Stimulated activated CD4-positive, alpha-beta T cell treated with anti-CD3 and anti-CD28 coated beads, Interleukin-15, amount 100 ng/mL, for 1 hour (primary cell): Measurements from ENCODE around the gene FUT3.
"Not testable (repeated sequence)": the region's sequence is repeated elsewhere in the genome, so short reads cannot be mapped to it uniquely, and the experiment has no call there.

Experiments
- DNase-seq, 2 donors: peaks; one replicate each; pipeline ENCODE4 v3.0.0-alpha.2; 2020; ENCODE audit warnings: low read depth in 1 of 2, low spot score in 1 of 2

Gene FUT3

GRCh38 chr19:5882421-5882968 lies 31.2 kb upstream of the FUT3 start:
- DNase-seq, result no peak

GRCh38 chr19:5881543-5882299 lies 30.5 kb upstream of the FUT3 start:
- DNase-seq, result no peak

GRCh38 chr19:5880604-5881078 lies 29.4 kb upstream of the FUT3 start:
- DNase-seq, result no peak

GRCh38 chr19:5880196-5880595 lies 28.9 kb upstream of the FUT3 start:
- DNase-seq, result no peak

- DNase-seq, result no peak
These were observed 26.6 kb upstream of the FUT3 start for GRCh38 chr19:5877882-5878281.

GRCh38 chr19:5877427-5877826 lies 26.2 kb upstream of the FUT3 start:
- no peak for DNase-seq

- not testable (repeated sequence) for DNase-seq
These were observed 23.2 kb upstream of the FUT3 start for GRCh38 chr19:5874496-5874895.

GRCh38 chr19:5873617-5874199 lies 22.5 kb upstream of the FUT3 start:
- no peak for DNase-seq

GRCh38 chr19:5870986-5871394 lies 19.7 kb upstream of the FUT3 start:
- DNase-seq, result no peak

- no peak for DNase-seq
These were observed 16.2 kb upstream of the FUT3 start for GRCh38 chr19:5867201-5868136.

- no peak for DNase-seq
These were observed 14.5 kb upstream of the FUT3 start for GRCh38 chr19:5865772-5866171.

GRCh38 chr19:5864725-5865486 lies 13.7 kb upstream of the FUT3 start:
- DNase-seq, result no peak

- no peak for DNase-seq
These were observed 12.9 kb upstream of the FUT3 start for GRCh38 chr19:5864013-5864720.

- DNase-seq, result no peak
These were observed 11.9 kb upstream of the FUT3 start for GRCh38 chr19:5863030-5863665.

GRCh38 chr19:5857203-5858081 lies 6.2 kb upstream of the FUT3 start:
- DNase-seq, result no peak

- not testable (repeated sequence) for DNase-seq
These were observed 3.9 kb upstream of the FUT3 start for GRCh38 chr19:5855151-5855550.

- DNase-seq, result not testable (repeated sequence)
These were observed 2.9 kb upstream of the FUT3 start for GRCh38 chr19:5854121-5854520.

- DNase-seq, result no peak
These were observed 431 bp downstream of the FUT3 start for GRCh38 chr19:5850743-5851293.
